ENCODE results near the gene SYNJ1. TPM values are rescaled to one million over a fixed set of nuclear protein-coding genes. Genes with fewer than 3 reads are reported as not detected.

The SYNJ1 gene
- total RNA-seq, 3 donors from 2014 or later (not counting 1 experiment from before 2014, with no cell fraction given) = 16.2 to 22.4 (median 20.1) TPM

DNA sequence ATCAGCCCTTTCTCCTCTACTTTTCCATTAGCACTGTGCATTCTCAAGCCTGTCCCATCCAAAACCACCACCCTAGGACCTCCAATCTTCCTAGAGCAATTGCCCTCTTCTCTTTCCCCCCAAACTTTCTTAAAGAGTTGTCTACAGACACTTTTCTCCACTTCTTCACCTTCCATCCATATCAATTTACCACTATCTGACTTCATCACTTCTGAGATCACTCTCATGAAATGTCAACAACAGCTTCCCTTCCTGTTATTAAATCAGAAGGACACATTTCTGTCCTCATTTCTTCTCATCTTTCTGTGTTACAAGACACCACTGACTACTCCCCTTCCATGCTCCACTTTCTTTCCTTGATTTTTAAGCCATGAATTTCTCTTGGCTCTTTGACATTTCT, 79.6 kb downstream of the SYNJ1 start:
- no peaks in the 10 kb centered on the region for H3K9me3 Mint-ChIP-seq
- H3K27ac Mint-ChIP-seq = no peak overlapping the region
- TF ChIP-seq, protein P1, sequence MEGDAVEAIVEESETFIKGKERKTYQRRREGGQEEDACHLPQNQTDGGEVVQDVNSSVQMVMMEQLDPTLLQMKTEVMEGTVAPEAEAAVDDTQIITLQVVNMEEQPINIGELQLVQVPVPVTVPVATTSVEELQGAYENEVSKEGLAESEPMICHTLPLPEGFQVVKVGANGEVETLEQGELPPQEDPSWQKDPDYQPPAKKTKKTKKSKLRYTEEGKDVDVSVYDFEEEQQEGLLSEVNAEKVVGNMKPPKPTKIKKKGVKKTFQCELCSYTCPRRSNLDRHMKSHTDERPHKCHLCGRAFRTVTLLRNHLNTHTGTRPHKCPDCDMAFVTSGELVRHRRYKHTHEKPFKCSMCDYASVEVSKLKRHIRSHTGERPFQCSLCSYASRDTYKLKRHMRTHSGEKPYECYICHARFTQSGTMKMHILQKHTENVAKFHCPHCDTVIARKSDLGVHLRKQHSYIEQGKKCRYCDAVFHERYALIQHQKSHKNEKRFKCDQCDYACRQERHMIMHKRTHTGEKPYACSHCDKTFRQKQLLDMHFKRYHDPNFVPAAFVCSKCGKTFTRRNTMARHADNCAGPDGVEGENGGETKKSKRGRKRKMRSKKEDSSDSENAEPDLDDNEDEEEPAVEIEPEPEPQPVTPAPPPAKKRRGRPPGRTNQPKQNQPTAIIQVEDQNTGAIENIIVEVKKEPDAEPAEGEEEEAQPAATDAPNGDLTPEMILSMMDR (IDR thresholded peaks at IDR 0.05) = no peak
- H3K36me3 Mint-ChIP-seq = peaks cover 12% of the 10 kb centered on the region
- no peak overlapping the region for H3K4me3 Mint-ChIP-seq
- Histone ChIP-seq H3K27me3 (ENCODE audit: control insufficient read depth, insufficient read depth, low read length) (no peaks in the 10 kb centered on the region), H3K4me1 (ENCODE audit: control insufficient read depth, insufficient read depth, low read length) (no peaks in the 10 kb centered on the region), H3K4me3 (ENCODE audit: low read length) (no peak overlapping the region), H3K36me3 (ENCODE audit: control insufficient read depth, insufficient read depth, low read length) (peaks cover 31% of the 10 kb centered on the region), H3K27ac (ENCODE audit: low read length) (no peak overlapping the region), H3K9me3 (ENCODE audit: control insufficient read depth, insufficient read depth, low read length) (no peaks in the 10 kb centered on the region)
- intact Hi-C loops (cut with micrococcal nuclease) = no loop called here
- H3K27me3 Mint-ChIP-seq (ENCODE audit: low read depth in 2 of 2) = no peaks in the 10 kb centered on the region
- H3K4me1 Mint-ChIP-seq = no peaks in the 10 kb centered on the region
- ATAC-seq (no peak), DNase-seq (no peak)

DNA sequence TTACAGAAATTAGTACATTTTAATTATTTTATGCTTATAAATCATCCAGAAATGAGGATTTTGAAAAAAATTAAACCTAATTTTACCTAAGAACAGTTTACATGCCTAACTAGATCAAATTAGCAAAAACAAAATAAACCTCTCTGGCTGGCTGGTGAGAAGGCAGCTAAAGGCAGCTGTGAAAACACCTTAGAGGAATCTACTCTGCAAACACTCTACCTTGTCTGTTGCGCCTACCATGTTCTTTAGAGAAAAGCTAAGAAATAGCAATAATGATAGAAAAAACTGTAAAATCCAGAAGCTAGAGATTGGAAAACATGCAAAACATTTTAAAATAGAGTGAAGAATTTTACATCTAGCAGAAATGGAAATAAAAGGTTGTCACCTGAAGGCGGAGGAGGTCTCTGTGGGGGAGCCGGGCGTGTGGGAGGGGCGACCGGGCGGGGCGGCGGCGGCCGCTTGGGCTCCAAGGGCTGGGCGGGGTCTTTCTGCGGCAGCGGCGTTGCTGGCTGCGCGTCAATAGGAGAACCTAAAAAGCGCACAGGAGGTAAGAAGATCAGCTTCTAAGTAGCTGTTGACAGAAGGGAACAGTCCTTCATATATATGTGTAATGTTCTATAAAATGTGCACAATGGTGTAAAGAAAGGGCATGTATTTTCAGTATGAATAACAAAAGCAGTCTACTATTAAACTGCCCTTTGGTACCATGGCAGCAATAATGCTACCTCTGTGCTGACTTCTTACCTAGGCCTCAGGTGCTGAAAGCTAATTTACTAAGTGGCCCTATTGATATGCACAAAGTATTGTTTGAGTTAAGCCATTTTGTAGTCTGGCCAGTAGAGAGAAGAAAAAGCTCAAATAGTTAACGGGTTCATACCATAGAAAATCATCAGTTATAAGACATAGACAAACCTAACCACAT, 82.3 kb downstream of the SYNJ1 start:
- Mint-ChIP-seq H3K4me1 (no peaks in the 10 kb centered on the region), H3K9me3 (no peaks in the 10 kb centered on the region), H3K36me3 (peaks cover 20% of the 10 kb centered on the region), H3K4me3 (no peak overlapping the region), H3K27me3 (ENCODE audit: low read depth in 2 of 2) (no peaks in the 10 kb centered on the region), H3K27ac (no peak overlapping the region)
- H3K27ac ChIP-seq (ENCODE audit: low read length) = no peak overlapping the region
- ATAC-seq = no peak
- peaks cover 41% of the 10 kb centered on the region for H3K36me3 ChIP-seq (ENCODE audit: control insufficient read depth, insufficient read depth, low read length)
- intact Hi-C loops (cut with micrococcal nuclease) = no loop called here
- no peaks in the 10 kb centered on the region for H3K9me3 ChIP-seq (ENCODE audit: control insufficient read depth, insufficient read depth, low read length)
- H3K4me3 ChIP-seq (ENCODE audit: low read length) = no peak overlapping the region
- H3K27me3 ChIP-seq (ENCODE audit: control insufficient read depth, insufficient read depth, low read length) = no peaks in the 10 kb centered on the region
- TF ChIP-seq, protein P1 (IDR thresholded peaks at IDR 0.05) = no peak
- WGBS (ENCODE audit: insufficient coverage) = 97% methylated on average over 17 of the region's 19 CpGs
- no peak for DNase-seq
- no peaks in the 10 kb centered on the region for H3K4me1 ChIP-seq (ENCODE audit: control insufficient read depth, insufficient read depth, low read length)

DNA sequence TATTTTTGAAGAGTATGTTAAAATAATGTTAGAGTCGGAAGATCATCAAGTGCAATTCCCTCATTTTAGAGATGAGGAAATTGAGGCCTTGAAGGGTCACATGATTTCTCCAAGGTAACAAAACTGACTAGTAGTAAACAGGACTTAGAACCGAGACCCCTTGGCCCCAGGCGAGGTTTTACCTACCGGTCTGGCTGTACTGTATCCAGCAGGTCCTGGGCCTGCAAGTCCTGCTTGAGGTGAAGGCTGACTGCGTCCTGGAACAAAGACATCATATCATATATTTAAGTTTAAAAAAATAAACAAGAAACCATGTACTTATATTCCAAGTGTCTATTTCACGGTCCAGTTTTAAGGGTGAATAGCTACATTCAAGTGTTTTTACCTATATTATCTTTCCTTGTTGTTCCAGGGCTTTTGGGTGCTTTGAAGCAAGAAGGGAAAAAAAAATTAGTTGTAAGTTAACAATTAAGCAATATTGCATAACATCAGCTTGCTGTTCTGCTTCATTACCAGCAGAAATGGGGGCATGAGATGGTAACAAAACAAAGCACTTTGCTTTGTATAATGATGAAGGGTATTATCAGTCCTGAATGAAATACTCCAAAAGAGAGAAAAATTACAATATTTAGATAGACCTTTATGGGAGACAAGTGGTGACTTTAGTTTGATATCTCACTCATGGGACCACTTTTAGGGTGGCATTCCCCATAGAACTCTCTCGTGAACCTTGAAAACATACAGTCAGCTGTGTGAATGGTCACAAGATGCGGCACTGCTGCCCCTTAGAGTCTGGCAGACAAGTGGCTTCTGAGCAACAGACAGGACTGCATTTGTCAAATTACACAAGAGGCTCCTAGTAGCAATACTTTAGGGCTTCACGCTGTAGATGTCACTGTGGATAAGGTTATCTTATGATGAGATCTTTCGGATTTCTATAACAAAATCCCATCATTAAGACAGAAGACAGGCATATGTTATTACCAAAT, 85.8 kb downstream of the SYNJ1 start:
- Histone ChIP-seq H3K4me1 (ENCODE audit: control insufficient read depth, insufficient read depth, low read length) (no peaks in the 10 kb centered on the region), H3K27me3 (ENCODE audit: control insufficient read depth, insufficient read depth, low read length) (no peaks in the 10 kb centered on the region), H3K4me3 (ENCODE audit: low read length) (no peak overlapping the region), H3K9me3 (ENCODE audit: control insufficient read depth, insufficient read depth, low read length) (no peaks in the 10 kb centered on the region), H3K27ac (ENCODE audit: low read length) (no peak overlapping the region), H3K36me3 (ENCODE audit: control insufficient read depth, insufficient read depth, low read length) (peaks cover 58% of the 10 kb centered on the region)
- H3K27ac Mint-ChIP-seq = no peak overlapping the region
- no peaks in the 10 kb centered on the region for H3K27me3 Mint-ChIP-seq (ENCODE audit: low read depth in 2 of 2)
- TF ChIP-seq, protein P1 (IDR thresholded peaks at IDR 0.05) = no peak
- DNase-seq (no peak), ATAC-seq (no peak)
- H3K9me3 Mint-ChIP-seq = no peaks in the 10 kb centered on the region
- 84% methylated on average over 7 of the region's 10 CpGs for WGBS (ENCODE audit: insufficient coverage)
- intact Hi-C loops (cut with micrococcal nuclease) = no loop called here
- H3K4me3 Mint-ChIP-seq = no peak overlapping the region
- peaks cover 34% of the 10 kb centered on the region for H3K36me3 Mint-ChIP-seq
- H3K4me1 Mint-ChIP-seq = no peaks in the 10 kb centered on the region
